NCI-H187 (cell line): ENCODE results near the gene SNCB.

Experiments used
- DNase-seq, 2 experiments: peaks; one replicate each; lab custom pipeline; 2025; lab: John Stamatoyannopoulos, UW

The SNCB gene

DNA sequence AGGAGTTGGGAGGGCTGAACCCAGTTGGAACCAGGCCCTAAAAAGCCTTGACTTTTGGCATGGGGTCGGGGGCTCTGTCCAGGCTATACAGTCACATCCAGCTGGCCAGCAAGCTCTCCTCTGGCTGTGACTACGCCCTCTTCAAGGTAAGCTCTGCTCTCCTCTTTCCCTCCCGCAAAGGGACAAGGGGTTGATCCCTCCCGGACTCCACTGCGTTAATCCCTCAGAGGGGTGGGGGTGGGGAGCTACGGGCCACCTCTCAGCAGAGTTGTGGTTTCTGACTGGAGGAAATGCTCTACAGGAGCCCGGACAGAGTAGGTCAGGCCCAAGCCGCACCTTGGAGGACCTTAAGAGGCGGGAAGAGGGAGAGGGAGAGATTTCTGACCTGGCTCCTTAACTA is 14.0 kb upstream of the SNCB start:
- DNase-seq = no peak

DNA sequence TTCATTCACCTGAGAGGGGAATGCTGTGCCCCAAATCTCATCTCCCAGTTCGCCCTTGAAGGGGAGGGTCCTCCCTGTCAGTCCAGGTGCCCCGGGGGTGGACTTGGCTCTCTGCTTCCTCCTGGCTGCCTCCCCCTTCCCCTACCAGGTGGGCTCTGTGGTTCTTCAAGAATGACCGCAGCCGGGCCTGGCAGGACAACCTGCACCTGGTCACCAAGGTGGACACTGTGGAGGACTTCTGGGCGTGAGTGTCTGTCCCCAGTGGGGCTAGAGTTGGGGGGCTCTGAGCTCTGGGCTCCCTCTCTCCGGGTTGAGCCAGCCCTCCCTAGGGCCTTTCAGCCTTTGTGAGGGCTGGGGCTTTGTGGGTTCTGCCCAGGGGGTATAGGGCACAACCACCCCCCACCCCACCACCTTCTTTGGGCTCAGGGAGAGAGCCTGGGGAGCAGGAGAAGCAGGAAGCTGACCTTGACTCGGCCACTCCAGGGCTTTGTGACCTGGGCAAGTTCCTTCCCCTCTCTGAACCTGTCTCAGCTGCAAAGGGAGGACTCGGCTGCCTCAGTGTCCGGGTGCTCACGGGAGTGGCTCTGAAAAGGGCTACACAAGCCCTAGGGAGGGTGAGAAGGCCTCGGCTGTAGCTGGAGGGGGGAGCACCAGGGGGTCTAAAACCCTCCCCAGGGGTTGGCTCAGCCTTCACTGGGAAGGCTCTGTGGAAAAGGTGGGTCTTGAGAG is 13.3 kb upstream of the SNCB start:
- no peak for DNase-seq

DNA sequence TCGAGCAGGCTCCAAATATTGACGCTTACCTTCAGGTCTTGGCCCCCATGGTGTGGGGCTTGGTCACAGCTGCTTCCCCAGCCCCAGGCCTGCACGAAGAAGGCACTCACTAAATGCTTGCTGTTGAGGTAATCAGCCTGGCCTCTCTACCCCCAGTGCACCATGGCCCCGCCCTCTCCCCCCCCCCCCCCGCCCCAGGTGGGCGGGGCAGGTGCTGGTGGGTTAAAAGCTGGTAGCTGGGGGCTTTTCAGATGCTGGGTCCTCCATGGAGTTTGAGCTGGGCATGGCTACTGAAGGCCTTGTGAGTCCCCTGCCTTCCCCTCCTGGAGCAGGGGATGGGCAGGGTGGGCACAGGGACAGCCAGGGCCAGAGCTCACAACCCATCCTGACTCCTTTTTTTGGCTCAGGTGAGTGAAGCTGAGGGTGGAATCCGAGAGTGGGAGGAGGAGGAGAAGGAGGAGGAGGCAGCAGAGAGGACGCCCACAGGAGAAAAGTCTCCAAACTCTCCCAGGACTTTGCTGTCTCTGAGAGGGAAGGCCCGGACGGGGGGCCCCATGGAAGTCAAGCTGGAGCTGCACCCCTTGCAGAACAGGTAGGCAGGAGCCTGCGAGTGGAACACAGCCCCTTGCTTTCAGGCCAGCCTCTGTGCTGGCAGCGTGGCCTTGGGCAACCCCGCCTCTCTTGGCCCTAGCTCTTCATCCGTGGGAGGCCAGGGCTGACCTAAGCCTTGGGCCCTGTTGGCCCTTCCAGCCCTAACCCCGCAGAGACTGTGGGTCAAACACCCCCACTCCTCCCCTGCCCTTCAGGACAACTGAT is 12.5 kb upstream of the SNCB start:
- DNase-seq = no peak

DNA sequence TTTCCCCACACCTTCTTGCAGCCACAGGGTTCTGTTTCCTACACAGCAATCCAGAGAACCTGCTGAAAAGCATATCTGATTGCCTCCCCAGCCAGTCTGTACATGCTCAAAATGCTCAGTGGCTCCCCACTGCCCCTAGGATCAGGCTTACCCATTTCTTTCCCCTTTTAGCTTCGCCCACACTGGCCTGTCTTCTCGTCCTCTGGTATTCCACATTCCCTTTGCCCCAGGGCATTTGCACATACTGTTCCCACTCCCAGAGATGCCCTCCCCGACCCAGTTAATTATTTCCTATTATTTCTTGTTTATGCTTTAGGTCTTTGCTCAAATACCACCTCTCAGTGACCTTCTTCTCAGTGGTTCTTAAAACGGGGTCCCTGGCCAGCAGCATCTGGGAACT is 10.3 kb upstream of the SNCB start:
- DNase-seq = no peak

DNA sequence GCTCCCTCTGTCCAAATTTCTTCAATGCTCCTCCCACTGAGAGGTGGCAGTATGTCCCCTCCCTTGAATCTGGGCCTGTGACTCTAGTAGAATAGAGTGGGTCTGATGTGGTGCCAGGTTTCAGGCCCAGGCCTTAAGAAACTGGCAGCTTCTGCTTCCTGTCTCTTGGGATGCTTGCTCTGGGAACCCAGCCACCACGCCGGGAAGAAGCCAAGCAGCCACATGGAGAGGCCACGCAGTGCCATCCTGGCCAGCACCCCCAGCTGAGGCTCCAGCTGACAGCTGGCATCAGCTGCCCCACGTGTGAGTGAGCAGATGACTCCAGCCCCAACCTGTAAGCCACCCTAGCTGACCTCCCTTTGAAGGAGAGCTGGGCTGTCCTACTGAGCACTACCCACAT is 9.6 kb upstream of the SNCB start:
- no peak for DNase-seq

DNA sequence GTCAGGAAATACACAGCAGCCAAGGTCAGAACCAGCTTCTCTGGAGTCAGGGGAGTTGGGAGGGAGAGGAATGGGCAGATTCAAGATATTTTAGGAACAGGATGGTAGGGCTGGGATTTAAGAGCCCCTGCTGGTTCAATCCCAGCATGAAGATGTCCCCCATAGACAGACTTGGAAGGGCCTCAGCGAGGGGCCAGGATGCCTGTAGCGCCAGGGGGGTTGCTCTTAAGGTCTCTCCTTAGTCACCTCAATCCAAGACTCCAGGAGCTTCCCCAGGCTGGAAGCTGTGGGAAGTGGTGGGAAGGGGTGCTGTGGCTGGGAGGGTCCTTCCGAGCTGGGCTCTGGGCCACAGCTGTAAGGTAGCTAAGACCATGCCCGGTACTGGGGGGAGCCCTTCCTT is 8.9 kb upstream of the SNCB start:
- DNase-seq = no peak

DNA sequence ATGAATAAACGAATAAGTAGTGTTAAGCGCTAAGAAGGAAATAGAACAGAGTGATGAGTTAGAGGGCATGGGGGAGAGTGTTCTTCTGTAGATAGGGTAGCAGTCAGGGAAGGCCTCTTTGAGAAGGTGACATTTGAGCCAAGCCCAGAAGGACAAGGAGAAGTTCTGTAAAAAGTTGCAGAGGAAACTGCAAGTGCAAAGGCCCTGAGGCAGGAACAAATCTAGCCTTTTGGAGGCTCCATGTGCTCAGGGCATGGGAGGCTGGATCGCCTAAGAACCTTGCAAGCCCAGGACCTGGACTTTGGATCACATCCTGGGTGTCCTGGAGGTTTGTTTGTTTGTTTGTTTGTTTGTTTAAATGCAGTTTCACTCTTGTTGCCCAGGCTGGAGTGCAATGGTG is 8.1 kb upstream of the SNCB start:
- no peak for DNase-seq

DNA sequence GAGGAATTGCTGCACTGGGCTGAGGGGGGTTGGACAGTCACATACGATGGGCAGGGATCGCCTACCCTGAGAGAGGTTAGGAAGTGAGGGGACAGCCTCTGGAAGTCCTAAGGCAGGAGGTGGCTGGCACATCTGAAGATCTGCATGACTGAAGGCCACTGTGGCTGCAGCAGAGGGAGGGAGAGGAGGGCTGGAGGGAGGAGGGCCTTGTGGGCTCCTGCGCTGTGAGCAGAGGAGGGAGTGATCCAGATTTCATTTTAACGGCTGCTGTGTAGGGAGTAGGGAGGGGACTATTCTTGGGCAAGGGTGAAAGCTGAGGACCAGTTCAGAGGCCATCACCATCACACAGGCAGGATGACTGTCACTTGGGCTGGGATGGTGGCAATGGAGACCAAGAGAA is 7.2 kb upstream of the SNCB start:
- DNase-seq = no peak

DNA sequence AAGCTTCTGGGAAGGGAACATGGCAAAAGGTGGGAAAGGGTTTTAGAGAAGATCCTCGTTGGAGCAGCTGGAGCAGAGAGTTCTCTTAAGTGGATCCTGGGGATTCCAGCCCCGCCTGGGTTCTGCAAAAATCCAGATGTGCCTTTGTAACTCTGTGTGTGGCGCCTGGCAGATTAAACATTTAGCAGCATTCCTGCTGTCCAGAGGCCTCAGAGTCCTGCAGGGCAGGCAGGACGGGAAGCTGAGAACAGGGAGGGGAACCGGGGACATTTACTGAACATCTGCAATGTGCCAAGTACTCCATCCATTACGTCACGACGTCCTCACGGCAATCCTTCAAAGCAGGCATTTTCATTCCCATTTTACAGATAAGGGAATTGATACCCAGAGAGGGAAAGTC is 6.1 kb upstream of the SNCB start:
- DNase-seq = no peak

DNA sequence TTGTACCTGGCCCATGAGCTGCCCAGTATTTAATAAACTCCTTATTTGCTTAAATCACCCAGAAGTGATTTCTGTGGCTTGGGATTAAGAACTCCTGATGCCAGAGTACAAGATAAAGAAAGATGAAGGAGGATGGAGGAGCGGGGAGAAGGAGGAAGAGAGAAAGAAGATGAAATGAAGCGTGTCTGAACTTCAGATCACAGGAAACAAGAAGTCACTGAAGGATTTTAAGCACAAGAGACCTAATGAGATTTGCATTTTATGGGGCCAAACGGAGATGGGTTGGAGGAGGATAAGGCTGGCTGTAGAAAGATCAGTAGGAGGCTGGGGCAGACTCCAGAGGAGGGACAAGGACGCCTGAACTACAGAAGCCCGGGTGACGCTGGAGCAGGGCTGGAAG is 3.3 kb upstream of the SNCB start:
- DNase-seq = no peak

DNA sequence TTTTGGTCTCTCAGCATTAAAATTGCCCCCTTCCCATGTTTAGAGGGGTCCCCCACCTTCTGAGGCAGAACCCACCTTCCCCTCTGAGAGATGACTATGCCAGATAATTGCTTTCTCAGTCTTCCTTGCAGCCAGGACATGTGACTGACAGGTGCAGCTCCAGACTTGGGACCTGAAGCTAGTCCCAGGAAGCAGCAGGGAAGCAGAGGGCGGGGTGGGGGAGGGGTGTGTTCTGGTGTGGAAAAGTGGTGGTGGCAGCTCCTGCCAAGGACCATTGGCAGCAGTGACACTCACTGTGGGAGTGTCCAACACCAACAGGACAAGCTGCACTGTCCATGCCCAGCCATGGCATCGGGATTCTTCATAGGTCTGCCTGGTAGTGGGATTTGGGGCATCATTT is 2.4 kb upstream of the SNCB start:
- no peak for DNase-seq

DNA sequence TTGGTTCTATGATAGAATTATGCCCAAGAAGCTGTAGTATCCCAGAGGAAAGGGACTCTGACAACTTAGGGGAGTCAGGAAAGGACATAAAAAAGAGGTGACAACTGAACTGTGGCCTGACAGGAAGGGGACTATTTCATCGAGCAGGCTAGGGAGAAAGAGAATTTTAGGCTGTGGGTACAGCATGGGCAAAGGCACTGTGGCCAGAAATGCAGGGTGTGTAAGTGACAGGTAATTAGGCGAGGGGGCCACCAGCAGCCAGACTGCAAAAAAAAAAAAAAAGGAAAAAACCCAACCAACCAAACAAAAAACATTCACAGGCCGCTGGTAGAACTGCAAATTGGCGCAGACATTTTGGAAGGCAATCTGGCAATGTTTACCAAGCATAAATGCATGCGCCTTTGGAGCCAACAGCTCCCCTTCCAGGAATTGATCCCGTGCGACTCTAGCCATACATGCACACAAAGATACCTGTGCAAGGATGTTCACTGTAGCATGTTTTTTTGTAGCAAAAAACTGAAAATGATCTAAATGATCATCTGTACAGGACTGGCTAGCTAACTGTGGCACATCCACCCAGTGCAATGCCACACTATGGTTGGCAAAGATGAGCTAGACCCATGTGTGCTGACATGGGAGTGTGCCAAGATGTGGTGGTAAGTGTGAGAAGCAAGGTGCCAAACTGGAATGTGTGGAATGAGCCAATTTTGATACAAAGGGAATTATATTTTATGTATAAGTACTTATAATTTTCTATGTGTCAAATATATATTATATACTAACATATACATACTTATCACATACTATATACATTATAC is 1.3 kb upstream of the SNCB start:
- no peak for DNase-seq

DNA sequence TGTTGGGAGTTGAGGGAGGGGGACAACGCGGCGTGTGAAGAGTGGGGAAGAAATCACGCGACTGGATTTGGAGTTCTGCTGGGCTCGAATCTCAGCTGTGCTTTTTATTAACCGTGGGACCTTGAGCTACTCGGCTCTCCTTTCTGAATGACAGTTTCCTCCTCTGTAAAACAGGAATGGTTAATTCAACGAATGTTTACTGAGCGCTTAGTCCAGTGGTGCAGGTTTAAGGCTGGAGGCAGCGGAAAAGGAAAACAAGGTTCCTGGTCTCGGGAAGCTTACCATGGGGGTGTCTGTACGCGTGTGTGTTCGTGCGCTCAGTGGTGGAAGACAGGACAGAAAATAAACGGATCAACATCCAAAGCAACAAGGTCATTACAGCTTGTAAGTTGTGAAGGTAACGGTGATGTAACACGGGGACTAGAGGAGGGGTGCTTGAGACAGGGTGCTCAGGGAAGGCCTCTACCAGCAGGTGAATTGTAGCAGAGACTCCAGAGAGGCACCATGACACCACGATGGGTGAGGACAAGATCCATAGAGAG is 418 bp upstream of the SNCB start:
- no peak for DNase-seq

DNA sequence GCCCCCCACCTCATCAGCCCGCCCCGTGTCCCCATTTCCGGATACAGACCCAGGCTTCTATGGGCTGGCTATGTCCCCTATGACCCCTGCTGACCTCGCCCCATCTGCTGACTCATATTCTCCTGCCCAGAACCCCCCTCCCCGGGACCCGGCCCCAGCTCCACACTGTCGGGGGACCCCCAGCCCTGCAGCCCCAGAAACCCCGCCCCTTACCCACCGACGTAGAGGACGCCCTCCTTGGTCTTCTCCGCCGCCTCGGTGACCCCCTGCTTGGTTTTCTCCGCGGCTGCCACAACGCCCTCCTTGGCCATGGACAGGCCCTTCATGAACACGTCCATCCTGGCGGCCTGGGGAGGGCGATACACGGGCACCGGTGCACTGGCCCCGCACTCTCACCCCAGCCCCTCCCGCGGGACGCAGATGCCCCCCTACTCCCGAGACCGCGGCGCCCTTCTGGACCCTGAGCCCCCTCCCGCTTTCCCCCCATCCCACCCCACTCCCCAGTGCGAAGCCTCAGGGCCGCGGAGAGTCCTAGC is 949 bp downstream of the SNCB start:
- no peak for DNase-seq

DNA sequence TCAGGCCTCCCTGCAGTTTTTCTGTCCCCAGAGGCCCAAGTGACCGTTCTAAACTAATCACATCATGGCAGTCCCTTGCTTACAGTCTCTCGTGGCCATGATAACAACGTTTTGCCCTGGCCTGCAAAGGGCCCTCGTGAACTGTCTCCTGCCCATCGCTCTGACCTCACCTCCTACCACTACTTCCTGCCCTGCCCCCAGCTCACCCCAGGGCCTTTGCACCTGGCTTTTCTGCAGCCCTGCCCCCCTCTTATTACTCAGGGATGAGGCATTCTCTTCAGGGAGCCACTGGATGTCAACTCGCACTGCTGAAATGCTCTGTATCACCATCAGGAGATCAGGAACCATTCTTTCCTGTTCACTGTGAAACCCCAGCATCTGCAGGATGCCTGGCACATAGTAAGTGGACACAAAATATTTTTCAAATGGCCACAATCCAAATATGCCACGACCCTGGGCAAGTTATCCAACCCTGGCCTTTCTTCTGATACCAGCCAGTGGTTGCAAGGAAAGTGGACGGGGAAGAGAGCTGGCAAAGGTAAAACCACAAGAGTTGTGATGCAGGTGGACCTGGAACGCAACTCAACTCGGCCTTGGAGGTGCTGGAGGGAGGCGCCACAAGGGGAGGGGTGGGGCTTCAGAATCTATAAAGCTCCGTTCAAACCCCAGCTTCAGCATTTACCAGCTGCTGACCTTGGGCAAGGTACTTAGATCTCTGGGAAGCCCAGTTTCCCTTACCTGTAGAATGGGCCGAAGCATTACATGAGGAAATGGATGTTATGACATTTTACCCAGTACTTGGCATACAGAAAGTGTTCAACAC is 1.7 kb downstream of the SNCB start:
- no peak for DNase-seq

DNA sequence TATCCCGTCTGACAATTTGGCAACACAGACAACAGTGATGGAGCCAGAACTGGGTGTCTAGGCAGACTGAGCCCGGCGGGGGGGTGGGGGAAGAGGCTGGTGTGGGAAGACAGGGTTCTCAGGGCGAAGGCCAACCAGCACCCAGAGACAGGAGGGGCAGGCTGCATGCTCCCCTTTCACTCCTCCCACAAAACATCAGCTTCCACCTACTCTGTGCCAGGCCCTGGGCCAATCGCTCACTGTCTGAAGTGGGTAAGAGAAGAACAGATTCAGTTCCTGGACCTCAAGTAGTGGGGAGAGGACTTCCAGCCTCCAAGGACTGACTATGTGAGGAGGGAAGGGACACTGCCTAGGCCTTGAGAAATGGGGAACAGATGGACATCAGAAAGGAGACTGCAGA is 2.8 kb downstream of the SNCB start:
- DNase-seq = no peak

DNA sequence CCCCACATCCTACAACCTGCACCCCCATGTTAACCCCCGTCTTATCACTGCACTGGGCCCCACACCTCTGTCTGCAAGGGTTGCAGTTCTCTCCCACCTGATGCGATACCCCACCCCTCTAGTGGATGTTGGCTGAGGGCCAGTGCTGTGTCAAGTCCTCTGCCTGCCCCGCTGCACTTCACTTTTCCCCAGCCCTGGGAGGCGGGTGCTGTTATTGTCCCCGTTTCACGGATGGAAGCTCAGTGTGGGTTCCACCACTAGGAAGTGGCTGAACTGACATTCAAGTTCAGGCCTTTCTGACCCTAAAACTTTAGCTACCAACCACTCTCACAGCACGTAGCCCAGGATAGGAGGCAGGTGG is 3.5 kb downstream of the SNCB start:
- DNase-seq = no peak

DNA sequence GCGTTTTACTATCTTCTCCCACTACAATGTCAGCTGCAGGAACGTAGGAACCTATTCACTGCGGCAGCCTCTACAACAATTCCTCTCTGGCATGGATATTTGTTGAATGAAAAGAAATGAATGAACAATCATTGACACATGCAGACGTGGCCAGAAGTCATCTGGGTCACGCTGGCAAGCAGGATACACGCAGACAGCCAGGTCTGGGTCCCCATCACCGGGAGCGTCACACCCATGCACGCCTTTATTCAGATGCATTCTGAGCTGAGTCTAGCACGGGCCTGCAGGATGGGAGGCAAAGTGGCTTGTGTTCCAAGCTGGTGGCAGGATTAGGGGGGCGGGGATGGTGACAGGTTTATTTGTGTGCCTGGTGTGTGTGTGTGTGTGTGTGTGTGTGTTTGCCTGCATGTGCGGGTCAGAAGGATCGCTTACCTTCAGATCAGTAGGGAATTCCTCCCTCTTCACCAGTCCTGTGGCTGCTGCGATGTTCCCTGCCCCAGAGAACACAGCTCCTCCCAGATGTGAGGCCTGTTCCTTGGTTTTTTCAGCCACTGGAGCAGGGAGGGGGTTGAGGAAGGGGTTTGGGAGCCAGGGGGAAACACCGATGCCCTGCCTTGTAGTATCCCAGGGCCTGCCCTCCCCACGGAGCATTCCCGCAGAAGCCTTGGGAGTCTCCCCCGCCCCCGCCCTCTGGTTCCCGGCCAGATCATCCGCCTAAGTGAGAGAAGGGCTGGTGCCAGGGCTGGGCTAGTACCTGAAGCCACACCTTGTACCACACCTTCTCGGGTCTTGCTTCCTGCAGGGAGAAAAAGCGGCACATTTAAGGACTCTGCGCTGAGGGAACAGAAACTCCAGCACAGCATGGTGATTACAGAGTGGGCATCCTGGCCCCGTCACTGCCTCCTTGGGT is 4.1 kb downstream of the SNCB start:
- no peak for DNase-seq

DNA sequence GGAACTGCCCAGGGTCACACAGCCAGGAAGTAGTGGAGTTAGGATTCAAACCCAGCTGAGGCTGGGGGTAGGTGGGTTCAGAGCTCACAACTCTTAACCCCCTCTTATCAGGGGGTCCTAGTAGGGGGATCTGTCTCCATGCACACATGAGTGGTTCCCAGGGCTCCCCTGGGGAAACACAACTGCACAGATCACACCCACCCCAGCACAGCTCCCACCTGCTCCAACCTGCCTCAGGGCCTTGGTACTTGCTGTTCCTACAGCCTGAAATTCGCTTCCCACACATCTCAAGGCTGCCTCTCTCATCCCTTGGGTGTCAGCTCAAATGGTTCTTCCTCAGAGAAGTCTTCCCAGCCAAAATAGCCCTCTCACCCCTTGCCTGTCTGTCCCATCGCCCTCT is 4.8 kb downstream of the SNCB start:
- DNase-seq = no peak

DNA sequence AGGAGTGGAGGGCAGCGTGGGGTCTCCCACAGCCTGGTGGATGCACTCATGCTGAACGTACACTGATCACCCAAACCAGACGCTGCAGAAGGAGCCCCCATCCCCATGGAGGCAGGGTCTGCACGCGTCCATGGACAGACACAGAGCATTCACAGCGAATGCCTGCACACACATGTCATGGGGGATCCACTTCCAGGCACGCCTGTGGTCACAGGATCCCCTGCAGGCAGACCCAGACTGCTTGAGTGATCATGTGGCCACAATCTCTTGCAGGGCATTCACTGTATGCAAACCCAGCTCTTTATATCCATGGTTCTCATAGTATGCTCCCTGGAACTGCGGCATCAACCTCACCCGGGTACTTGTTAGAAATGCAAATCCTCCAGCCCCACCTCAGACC is 5.4 kb downstream of the SNCB start:
- no peak for DNase-seq

DNA sequence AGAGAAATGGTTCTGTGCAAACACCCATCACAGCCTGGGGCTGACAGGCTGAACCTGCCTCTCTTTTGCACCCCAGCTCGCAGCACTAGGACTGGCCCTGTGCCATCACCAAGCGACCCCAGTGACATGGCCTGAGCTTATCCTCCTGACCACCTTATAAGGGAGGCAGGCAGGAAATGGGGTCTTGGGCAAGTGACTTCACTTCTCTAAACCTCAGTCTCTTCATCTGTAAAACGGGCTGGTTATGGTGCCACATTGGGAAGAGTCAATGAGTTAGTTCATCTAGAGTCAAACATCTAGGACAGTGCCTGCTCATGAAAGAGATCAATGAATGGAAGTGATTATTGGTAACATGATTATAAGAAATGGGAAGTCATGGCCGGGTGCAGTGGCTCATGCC is 6.2 kb downstream of the SNCB start:
- no peak for DNase-seq
